Measurements from ENCODE around the gene EYA3. TPM values are rescaled to one million over a fixed set of nuclear protein-coding genes. Genes with fewer than 3 reads are reported as not detected.
A peak's percentile ranks its signal among the peaks of the same experiment; 100 is the strongest.

Gene EYA3
- total and polyA plus RNA-seq, 8 donors, result 22.9 to 33.0 (median 29.1) TPM

- peak overlapping the region in 1 of 2 donors; percentile 93 for H3K27ac ChIP-seq
- no peak for DNase-seq
- no peaks in the 10 kb centered on the region for H3K36me3 ChIP-seq
- no peaks in the 10 kb centered on the region for H3K9me3 ChIP-seq
- peaks cover 7 to 39% of the 10 kb centered on the region in 2 donors for H3K4me1 ChIP-seq
- no peaks in the 10 kb centered on the region for H3K27me3 ChIP-seq
- TF ChIP-seq CTCF (IDR thresholded peaks at IDR 0.05), result no peak
- H3K4me3 ChIP-seq, result no peak overlapping the region
- no peak for ATAC-seq
- intact Hi-C loops (cut with DNase I), result no loop called here
These were observed 33.8 kb upstream of the EYA3 start for GRCh38 chr1:28122183-28122582.

GRCh38 chr1:28119556-28119955 lies 31.1 kb upstream of the EYA3 start:
- Histone ChIP-seq H3K4me1 (peaks cover 7 to 48% of the 10 kb centered on the region in 2 donors), H3K27me3 (no peaks in the 10 kb centered on the region), H3K9me3 (no peaks in the 10 kb centered on the region), H3K4me3 (no peak overlapping the region), H3K36me3 (no peaks in the 10 kb centered on the region), H3K27ac (no peak overlapping the region)
- DNase-seq, result no peak
- TF ChIP-seq CTCF (IDR thresholded peaks at IDR 0.05), result no peak
- intact Hi-C loops (cut with DNase I), result no loop called here
- no peak for ATAC-seq

- no peak for ATAC-seq
- DNase-seq, result no peak
- Histone ChIP-seq H3K4me3 (no peak overlapping the region), H3K27me3 (no peaks in the 10 kb centered on the region), H3K9me3 (no peaks in the 10 kb centered on the region), H3K36me3 (no peaks in the 10 kb centered on the region), H3K4me1 (peaks cover 7 to 53% of the 10 kb centered on the region in 2 donors), H3K27ac (no peak overlapping the region)
- intact Hi-C loops (cut with DNase I), result no loop called here
- no peak for TF ChIP-seq CTCF (IDR thresholded peaks at IDR 0.05)
These were observed 30.4 kb upstream of the EYA3 start for GRCh38 chr1:28118640-28119307.

GRCh38 chr1:28115267-28115666 lies 26.9 kb upstream of the EYA3 start:
- peak in 1 of 4 donors; percentile 56 for DNase-seq
- H3K4me3 ChIP-seq, result no peak overlapping the region
- peak overlapping the region; percentile 26 to 98 for H3K27ac ChIP-seq
- no peaks in the 10 kb centered on the region for H3K9me3 ChIP-seq
- H3K4me1 ChIP-seq, result peaks cover 0 to 67% of the 10 kb centered on the region in 2 donors
- intact Hi-C loops (cut with DNase I), result no loop called here
- no peaks in the 10 kb centered on the region for H3K36me3 ChIP-seq
- no peak for TF ChIP-seq CTCF (IDR thresholded peaks at IDR 0.05)
- ATAC-seq, result peak; percentile 14
- H3K27me3 ChIP-seq, result no peaks in the 10 kb centered on the region

GRCh38 chr1:28114844-28115243 lies 26.4 kb upstream of the EYA3 start:
- intact Hi-C loops (cut with DNase I), result no loop called here
- DNase-seq (no peak), ATAC-seq (no peak)
- Histone ChIP-seq H3K9me3 (no peaks in the 10 kb centered on the region), H3K4me1 (peaks cover 0 to 72% of the 10 kb centered on the region in 2 donors), H3K27me3 (no peaks in the 10 kb centered on the region), H3K27ac (peak overlapping the region in 1 of 2 donors; percentile 98), H3K4me3 (no peak overlapping the region), H3K36me3 (no peaks in the 10 kb centered on the region)
- TF ChIP-seq CTCF (IDR thresholded peaks at IDR 0.05), result no peak

Measured in left lung (tissue), 10 donors.